ENCODE data around the gene STRIP1.

GRCh38 chr1:110088739-110089316 lies 54.4 kb downstream of the STRIP1 start:
- TF ChIP-seq CTCF (IDR thresholded peaks at IDR 0.05) = no peak
- no peak for TF ChIP-seq POLR2A (IDR thresholded peaks at IDR 0.05)
